Activated CD4-positive, alpha-beta T cell treated with anti-CD3 and anti-CD28 coated beads for 4 hours (primary cell): Measurements from ENCODE around the gene ATF6B.
A peak's percentile ranks its signal among the peaks of the same experiment; 100 is the strongest.
"Not testable (repeated sequence)": the region's sequence is repeated elsewhere in the genome, so short reads cannot be mapped to it uniquely, and the experiment has no call there.

Experiments
- DNase-seq, 2 donors: peaks; one replicate each; pipeline ENCODE4 v3.0.0-alpha.2; 2020

The ATF6B gene

DNA sequence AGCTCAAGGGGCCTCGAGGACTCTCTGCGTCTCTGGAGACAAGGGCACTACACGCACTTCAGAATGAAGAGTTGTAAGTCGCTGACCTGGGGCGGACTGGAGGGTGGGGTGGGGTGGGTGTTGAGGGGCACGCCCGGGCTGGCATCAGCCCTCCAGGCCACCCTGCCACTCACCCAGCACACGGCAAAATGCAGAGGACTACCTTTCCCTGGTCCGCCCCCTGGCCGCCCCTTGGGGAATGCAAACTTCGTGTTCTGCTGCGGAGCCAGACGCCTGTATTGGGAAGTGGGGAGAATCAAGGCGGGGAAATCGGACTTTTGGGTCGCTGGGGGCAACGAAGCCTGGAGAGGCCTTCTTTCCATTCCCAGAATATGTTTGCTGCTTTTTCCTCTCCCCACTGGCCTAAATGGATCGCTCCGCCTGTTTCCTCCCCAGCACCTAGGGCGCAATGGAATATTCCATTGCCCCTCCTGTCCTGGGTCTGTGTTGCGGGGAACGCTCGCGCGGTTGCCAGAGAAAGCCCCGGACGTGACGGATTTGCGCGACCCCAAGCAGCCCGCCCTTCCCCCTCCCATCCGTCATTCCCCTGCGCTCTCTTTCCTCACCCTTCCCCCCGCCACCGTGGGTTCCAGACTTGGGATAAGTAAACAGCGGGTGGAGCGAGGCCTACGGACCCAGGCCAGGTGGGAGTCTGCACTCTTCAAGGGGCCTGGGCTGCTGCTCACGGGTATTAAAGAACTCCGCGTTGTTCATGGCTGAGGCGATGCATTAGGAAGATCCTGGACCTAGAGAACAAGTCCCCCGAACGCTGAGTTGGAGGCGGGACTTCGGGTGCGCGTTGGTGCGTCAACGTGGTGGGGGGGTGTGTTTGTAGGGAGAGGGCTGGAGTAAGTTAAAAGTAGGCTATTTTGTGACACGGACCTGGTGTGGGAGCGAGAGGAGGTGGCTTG, 25.8 kb upstream of the ATF6B start, which contains the start of gene PPT2:
Gene PPT2, plus strand, starts transcription at position 578 of the 950 bp plus-strand sequence. CDS start 454 bp downstream, outside the sequence.
- peak; percentile 58 to 61 for DNase-seq

DNA sequence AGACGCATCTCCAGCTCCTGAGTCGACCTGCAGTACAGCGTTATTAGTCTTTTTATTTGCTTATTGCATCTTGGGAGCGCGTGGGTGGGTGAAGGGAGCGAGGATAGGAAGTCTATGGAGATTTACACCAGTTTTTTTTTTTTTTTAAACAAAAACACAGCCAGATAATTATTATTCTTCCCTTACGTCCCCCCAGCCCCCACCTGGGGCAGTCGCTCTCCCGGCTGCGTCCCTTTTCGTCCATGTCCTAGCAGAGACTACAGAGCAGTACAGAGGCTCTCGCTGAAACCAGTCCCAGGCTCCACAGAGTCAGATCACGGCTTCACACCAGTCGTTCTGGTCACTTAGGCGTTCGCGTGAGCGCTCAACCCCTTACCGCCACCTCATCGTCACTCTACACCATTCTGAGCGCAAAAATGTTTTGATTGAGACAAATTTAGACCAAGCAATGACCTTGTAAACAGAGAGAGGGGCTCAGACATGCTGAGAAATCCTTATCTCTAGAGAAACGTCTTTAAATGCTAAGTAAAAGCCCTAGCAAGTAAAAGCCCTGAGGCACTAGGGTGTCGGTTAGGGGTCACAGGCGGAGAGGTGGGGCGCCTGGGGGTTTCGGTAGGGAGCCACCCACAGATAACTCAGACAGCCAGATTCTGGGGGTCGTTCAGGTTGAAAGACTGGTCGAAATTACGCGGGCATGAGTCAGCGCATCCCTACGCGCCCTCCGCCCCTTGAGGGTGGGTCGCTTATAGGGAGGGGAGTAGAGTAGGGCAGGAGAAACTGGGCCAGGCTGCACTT, 24.9 kb upstream of the ATF6B start:
- no peak for DNase-seq

DNA sequence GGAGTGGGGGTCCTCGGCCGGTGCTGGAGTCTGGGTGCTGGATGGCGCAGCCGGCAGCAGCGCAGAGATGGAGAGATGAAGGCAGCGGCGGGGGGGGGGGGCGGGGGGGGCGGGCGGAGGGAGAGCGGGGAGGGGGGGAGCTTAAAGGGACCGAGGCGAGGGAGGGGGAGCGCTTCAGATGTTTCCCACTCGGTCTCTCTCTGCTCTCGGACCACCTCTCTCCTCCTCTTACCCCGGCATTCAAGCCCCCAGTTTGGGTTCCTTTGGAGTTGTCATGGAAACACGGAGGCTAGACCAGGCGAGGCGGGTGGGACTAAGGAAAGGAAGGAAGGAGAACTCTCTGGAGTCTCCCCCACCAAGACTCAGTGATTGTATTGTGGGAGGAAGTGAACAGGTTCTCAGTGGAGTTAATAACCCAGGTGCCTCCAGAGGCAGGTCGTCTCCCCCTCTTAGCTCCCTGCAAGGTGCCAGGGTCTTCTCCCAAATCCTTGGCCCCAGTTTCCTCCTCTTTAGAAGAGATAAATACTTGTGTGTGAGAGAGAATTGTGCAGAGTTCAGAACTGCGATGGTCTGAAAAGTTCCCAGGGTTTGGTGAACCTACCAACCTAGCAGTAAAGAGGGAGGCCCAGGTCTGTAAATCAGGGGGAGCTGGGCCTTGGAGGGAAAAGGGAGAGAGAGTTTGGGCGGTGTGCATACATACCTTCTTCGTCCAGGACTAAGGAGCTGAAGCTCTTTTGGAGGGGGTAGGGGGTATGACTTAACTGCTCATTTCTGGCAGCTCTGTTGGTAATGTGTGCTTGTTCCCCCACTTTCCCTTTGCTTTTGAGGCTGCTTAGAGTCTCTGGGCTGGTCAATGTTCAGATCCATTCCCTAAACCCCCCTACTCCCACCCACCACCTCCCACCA, 24.1 kb upstream of the ATF6B start, which contains the start of gene PRRT1:
Gene PRRT1, minus strand, starts transcription at position 77 of the 906 bp plus-strand sequence. CDS start 112 bp downstream, outside the sequence.
- DNase-seq, result no peak

DNA sequence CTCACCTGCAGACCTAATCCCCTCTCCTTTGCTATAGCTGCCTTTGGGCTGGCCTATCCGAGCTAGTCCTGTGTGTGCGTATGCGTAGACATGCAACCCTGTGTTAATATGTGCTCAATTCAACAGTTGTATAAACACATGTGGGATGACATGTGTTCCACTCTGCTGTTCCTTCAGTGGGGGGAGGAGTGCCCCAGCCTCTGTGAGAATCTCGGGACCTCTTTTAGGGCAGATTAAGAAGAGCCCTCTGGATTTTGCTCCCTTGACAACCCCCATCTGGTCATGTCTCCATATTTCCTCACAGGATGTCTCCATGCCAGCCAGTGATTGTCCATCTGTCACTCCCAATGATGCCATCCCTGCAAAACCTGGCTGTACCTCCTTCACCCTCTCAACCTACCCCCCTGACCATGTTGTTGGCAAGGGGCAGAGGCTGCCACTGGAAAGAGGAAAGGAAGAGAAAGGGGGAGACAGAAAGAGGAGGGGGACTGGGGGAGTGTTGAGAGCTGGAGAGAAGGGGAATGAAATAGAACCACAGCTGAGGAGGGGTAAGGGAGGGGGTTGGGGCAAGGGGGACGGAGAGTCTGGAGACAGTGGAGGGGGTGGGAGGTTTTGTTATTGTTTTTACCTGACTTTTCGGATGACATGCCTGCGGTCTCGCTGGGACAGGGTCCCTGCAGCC, 23.3 kb upstream of the ATF6B start:
- DNase-seq, result no peak

DNA sequence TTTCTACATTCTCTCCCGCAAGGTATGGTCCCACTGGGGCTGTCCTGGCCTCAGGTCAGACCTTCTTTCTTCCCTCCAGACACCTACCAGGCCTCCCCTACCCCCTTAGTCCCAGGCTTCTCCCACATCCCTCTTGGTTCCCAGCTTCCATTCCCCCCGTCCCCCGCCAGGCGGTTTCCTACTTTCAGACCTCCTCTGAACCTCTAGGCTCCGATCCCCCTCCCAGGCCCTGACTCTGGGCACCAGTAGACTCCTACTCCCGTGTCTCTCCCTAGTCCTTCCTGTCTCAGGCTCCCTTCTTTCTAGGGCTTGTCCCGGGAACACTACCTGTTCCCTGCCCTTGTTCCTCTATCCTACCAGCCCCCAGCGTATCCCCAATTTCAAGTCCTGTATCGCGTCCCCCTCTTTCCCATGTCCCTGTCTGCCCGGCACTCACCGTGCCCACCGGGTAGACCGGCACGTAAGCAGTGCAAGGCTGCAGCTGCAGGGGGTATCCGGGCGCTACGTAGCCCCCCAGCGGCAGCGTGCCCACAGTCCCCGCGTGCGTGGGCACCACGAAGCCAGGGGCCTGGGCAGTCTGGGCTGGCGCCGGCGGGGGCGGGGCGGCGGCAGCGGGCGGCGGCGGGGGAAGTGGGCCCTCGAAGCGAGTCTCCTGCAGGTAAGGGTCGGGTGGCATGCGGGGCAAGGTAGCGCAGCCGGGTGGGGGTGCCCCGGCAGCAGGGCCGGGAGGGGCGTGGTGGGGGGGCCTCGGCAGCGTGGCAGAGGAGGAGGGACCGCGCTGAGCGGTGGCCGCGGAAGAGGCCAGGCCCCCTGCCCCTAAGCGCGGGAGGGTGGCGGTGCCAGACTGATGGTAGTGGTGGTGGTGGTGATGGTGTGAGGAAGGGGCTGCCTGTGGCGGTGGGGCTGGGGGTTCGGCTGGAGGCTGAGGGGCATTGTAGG, 22.2 kb upstream of the ATF6B start:
- DNase-seq, result no peak

DNA sequence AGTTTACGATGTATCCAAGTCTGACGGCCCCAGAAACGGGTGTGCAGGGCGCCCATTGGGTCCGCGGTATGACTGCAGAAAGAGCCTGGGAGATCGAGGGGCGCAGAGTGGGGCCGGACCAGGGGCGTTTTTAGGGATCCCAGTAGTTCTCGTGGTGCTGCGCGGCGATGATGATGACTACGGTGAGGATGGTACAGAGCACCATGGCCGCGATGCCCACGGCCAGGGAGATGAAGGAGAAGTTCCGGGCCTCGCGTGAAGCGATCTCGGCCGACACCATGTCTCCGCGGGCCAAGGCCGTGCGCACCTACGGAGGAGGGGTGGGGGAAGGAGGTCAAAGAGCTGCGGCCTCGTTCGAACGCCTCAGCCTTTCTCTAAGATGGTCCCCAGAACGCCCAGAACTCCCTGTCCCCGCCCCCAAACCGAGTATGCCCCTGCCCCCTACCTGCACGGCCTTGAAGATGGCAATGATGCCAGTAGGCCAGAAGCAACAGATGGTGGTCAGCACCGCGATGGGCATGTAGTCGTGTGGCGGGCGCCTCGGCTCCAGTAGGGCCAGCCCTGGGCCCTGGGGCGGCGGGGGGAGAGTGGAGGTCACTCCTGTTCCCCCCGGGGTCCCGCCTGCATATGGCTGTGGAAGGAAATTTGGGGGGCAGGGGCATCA, 21.2 kb upstream of the ATF6B start:
- no peak for DNase-seq

DNA sequence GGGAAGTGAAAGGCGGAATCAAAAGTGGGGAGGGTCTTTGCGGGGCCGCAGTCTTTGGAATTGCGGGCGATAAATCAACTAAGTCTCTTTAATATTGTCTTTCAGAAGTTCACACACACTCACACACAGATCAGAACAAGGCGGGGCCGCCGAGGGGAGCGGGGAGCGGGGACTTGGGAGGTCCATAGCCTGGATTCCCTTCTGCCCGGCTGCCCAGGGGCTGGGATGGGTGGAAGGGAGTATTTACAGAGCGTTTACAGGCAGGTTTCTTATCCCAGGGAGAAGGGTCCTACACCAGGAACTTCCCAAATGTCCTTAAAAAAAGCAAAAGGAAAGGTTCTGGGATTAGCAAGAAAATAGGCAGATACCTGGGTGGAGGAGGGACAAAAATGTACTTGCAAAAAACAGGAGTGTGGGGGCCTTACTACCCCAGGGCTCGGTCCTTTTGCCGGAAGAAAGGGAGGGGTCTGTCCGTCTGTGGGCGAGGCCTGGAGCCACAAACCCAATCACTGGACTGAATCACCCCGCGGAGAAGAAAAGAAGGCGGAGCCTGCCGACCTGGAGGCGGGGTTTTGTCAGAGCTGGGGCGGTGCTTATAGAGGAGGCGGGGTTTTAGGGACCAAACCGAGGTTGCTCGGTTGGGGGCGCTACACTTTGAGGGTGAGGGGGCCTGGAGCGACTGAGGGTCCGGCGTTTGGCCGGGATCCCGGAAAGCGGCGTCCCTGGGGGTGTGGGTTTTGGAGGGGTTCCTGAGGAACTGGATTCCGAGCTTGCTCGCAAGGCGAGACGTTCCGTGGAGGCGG, 20.4 kb upstream of the ATF6B start:
- DNase-seq, result peak; percentile 60 to 70

DNA sequence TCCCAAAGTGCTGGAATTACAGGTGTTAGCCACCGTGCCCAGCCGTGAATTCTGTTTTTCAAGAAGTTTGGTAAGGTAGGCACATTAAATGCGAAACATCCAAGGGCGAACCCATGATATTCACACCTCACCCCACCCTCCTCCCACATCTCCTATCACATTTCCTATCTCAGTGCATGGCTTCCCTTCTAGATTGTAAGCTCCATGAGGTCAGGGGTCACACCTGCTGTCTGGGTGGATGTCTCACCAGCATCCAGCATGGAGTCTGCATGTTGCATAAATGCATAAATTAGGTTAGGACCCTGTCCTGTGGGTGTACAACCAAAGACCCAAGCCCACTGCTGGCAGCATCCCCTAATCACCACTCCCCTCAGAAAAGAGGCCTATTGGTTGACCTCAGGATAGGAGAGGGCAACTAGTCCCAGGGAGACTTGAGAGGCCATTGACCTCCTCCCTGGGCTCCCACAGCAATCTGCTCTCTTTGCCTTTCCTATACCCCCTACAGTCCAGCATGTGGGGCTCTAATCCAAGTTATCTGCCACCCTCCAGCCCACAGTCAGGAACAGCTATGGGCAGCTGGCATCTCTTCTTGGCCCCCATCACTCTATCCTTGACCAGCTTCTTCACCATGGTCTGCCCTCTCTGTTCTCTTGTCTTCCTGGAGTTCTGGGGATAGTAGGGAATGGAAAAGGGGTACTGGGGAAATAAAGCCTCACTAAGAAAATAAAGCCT, 19.5 kb upstream of the ATF6B start:
- no peak for DNase-seq

DNA sequence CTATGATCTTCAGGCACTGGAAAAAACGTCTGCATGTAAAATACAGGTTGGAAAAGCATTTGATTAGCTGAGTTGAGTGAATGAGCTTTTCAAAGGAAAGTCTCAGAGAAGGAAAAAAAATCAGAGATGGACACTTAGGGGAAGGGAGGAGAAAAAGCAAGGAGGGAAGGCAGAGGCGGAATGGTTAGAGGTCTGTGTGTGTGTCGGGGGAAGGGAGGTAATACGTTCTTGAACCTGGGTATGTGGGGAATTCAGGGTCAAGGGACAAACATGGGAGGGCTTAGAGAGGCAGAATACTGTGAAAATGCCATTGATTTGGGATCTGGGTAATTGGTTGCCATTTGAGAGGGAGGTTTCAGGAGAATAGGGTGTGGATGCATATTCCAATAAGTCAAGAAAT, 18.6 kb upstream of the ATF6B start:
- no peak for DNase-seq

DNA sequence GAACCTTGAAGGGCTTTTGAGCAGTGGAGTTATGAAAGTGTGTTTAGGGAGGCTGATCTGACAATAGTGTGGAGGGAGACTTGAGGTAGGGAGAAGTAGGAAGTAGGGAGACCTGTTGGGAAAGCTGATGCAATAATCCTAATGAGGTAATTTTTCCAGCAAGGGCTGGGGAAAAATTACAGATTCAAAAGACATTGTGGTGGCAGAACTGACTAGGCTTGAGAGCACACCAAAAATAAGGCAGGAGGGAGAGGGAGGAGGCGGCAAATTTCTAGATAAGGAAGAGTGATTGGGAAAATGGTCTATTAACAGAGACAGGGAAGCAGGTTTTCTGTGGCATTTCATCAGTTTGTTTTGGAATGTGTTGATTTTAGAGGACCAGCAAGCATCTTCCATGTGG, 18.2 kb upstream of the ATF6B start:
- no peak for DNase-seq

DNA sequence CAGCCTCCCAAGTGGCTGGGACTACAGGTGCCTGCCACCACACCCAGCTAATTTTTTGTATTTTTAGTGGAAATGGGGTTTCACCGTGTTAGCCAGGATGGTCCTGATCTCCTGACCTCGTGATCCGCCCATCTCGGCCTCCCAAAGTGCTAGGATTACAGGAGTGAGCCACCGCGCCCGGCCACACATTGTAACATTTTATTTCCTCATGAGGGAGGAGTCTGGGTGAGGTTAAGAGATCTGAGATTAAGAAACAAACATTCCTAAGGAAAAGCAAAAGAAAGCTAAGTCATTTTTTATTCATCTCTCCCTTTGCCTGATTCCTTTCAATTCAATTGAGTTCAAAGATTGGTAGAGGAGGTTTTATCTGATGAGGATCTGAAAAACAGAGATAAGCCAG, 16.2 kb upstream of the ATF6B start:
- not testable (repeated sequence) for DNase-seq

DNA sequence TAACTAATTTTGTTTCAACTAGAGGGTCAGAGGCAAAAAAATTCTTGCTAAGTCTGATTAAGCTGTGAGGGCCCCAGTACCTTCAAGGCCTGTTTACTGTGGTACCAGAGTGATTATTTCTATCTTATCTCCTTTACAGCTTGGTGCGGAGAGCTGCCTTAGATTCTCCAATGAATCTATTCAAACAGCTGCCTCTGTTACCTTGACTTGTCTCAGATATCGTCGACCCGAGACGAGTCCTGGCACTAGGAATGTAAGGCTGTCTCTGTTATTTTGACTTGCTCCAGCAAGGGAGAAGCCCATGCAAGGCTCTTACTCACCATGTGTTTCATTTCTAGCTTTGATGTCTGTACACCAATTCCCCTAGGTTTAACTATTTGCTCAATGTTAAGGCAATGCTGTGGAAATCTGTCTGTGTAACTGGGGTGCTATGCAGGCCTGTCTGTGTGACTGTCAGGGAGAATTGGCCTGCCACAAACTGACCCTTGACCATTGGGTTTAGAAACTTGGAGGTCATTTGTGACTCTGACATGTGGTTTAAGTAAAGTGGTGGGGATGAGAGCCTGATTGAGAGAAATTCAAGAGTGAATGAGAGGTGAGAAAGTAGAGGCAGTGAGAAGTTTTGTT, 12.5 kb upstream of the ATF6B start:
- DNase-seq, result no peak

DNA sequence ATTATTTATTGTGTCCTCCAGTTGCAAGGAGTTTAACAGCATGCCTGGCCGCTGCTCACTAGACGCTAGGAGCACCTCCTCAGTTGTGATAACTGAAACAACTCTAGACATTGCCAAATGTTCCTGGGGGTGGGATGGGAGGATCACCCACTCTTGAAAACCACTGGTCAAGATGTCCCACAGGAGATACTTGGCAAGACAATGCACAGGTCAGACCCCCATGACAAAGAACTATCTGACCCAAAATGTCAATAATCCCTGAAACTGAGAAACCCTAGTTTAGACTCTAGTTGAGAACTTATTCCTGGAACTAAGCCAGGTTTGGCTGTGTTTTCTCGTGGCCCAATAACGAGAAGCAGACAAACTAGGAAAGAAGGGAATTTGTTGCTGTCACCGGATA, 11.5 kb upstream of the ATF6B start:
- no peak for DNase-seq

DNA sequence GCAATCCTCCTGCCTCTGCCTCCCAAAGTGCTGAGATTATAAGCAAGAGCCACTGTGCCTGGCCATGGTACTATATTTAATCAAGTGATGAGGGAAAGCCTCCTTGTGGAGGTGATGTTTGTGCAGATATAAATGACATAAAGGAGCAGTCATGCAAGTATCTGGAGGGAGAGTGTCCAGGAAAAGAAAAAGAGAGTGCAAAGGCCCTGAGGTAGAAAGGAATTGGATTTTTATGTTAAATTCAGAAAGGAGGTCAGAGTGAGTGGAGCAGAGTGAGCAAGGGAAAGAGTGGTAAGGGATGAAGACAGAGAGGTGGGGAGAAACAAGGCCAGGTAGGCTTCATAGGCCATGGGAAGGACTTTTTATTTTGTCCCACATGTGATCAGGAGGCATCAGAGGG, 9.4 kb upstream of the ATF6B start:
- DNase-seq, result no peak

DNA sequence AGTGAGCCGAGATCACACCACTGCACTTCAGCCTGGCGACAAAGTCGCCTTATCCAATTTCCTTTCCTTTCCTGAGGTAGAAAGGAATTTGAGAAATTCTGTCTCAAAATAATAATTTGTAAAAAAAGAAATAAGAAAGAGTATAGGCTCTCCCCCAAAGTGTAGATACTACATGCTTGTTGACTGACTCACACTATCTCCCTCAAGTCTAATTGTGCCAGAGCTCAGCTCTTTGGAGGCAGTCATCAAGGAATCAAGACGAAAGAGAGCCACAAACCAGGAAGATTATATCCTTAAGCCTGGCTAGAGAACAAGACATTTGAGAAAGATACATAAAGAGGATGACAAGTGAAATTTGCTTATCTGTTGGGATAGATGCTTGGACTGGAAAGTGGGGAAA, 5.7 kb upstream of the ATF6B start:
- DNase-seq, result no peak

DNA sequence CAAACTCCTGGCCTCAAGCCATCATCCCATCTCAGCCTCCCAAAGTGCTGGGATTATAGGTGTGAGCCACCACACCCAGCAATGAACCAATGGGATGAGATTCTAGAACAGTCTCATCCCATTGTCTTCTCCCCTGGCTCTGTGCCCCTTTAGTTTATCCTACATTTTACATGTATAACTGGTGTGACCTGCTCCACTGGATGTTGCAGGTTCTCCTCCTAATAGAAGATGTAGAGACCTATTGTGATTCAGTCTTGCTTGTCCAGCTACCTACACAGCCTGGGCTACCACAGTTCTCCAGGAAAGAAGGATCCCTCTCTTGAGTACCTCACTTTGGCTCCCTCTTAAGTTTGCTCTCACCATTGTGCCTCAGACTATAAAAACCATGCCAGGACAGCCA, 4.1 kb upstream of the ATF6B start:
- no peak for DNase-seq

DNA sequence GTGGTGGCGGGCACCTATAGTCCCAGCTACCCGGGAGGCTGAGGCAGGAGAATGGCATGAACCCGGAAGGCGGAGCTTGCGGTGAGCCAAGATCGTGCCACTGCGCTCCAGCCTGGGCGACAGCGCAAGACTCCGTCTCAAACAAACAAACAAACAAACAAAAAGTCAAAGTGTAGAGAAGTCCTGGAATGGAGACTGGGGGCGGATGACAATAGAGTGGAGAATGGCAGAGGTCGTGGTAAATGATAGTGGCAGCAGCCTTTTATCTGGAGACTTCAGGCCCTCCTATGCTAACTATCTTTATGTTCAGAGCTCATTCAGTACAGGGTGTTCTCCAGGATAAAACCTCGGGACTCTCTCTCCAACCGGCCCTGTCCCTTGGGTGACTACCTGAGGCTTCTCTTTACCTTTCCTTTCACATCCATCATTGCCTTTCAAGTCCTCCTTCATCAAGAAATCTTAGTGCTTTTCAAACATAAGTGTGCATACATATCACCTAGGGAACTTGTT, 3.4 kb upstream of the ATF6B start:
- no peak for DNase-seq
